COLO829 (cell line): ENCODE data around the gene HDHD3.

ENCODE experiments used
- DNase-seq: peaks from one replicate; pipeline ENCODE4 v3.0.0; 2012; ENCODE audit warnings: low spot score

Gene HDHD3

DNA sequence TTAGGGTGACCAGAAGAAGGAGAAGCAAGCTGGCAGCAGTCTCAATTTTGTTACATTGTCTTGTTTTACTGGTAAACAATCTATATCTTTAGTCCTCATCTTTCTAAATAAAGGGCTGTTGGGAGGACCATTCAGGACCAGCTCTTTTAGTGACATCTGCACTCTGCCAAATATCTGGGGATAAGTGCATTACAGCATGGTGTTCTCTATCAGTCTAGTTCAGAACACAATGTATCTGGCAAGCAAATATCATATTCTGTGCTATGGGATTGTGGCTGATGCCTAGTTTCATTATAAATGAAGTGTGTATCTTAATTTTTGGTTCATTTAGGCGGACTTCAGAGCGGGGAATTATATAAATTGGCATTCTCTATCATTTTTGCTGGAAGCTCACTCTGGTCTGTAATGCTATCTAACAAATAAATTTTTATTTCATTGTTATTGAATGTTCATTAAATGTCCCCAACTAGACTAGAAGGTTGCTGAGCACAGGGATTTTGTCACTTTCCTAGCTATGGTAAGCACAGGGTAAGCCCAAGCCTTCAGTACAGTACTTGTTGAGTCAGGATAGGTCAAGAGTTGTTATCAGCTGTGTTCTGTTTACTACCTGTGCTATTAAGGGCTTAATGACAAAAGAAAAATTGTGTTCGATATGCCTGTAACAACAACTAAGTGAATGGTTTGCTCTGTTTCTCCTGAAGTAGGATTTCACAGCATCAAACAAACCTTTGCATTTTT is 48.6 kb downstream of the HDHD3 start:
- DNase-seq: no peak

DNA sequence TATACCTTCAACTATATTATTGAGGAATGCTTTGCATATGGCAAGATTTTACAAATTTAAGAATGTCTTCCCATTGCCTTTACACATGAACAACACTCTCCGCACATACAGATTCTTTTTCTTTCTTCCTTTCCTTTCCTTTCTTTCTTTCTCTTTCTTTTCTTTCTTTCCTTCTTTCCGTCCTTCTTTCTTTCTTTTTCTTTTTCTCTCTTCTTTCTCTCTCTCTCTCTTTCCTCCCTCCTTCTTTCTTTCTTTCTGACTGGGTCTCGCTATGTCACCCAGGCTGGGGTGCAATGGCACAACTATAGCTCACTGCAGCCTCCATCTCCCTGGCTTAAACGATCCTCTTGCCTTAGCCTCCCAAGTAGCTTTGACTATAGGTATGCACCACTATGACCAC is 50.6 kb downstream of the HDHD3 start:
- no peak for DNase-seq
